Smooth muscle cell (in vitro differentiated cells): ENCODE results near the gene EEF2. TPM values are rescaled to one million over a fixed set of nuclear protein-coding genes. Genes with fewer than 3 reads are reported as not detected.

Experiments
- DNase-seq: peaks from one replicate; lab custom pipeline; 2025; ENCODE audit not compliant: unreplicated experiment; lab: John Stamatoyannopoulos, UW
- H2AFZ ChIP-seq: fragments of 200-600 bp; sonication (generic); 2 replicates; pipeline ENCODE4 v1.6.0; 2016; ENCODE audit warnings: antibody characterized with exemption, low read depth, mild to moderate bottlenecking
- H3F3A ChIP-seq: fragments of 200-600 bp; sonication (generic); 2 replicates; pipeline ENCODE4 v1.6.0; 2017; ENCODE audit warnings: antibody characterized with exemption, low read depth
- H3K27ac ChIP-seq: fragments of 200-600 bp; sonication (generic); 2 replicates; pipeline ENCODE4 v1.5.1; 2016; ENCODE audit warnings: low read depth, mild to moderate bottlenecking
- H3K27me3 ChIP-seq: fragments of 200-600 bp; sonication (generic); 2 replicates; pipeline ENCODE4 v1.6.1; 2016; ENCODE audit warnings: low read depth, mild to moderate bottlenecking
- H3K36me3 ChIP-seq: fragments of 200-600 bp; sonication (generic); 2 replicates; pipeline ENCODE4 v1.5.1; 2016; ENCODE audit warnings: low read depth
- H3K4me1 ChIP-seq: fragments of 200-600 bp; sonication (generic); 2 replicates; pipeline ENCODE4 v1.5.1; 2016; ENCODE audit warnings: low read depth
- H3K4me2 ChIP-seq: fragments of 200-600 bp; sonication (generic); 2 replicates; pipeline ENCODE4 v1.6.0; 2016; ENCODE audit warnings: mild to moderate bottlenecking
- H3K4me3 ChIP-seq: fragments of 200-600 bp; sonication (generic); 2 replicates; pipeline ENCODE4 v1.5.1; 2016; ENCODE audit warnings: mild to moderate bottlenecking
- H3K79me2 ChIP-seq: fragments of 200-600 bp; sonication (generic); 2 replicates; pipeline ENCODE4 v1.6.0; 2016; ENCODE audit warnings: low read depth, mild to moderate bottlenecking
- H3K9ac ChIP-seq: fragments of 200-600 bp; sonication (generic); 2 replicates; pipeline ENCODE4 v1.6.0; 2016; ENCODE audit warnings: low read depth
- H3K9me3 ChIP-seq: fragments of 200-600 bp; sonication (generic); replicated peaks from 2 replicates; pipeline ENCODE4 v1.5.1; 2016; ENCODE audit warnings: low read depth
- H4K20me1 ChIP-seq: fragments of 200-600 bp; sonication (generic); 2 replicates; pipeline ENCODE4 v1.6.0; 2016; ENCODE audit warnings: low read depth
- CTCF ChIP-seq: fragments of 200-600 bp; sonication (generic); IDR thresholded peaks from 2 replicates; pipeline ENCODE4 v1.5.1; 2017; ENCODE audit warnings: borderline replicate concordance, mild to moderate bottlenecking, antibody characterized with exemption; ENCODE audit not compliant: insufficient read depth, poor library complexity, severe bottlenecking
- WGBS: methylation state at CpG from one replicate; pipeline ENCODE4 v1.1.7; 2016; ENCODE audit warnings: low lambda C conversion rate; 5-methylcytosine and 5-hydroxymethylcytosine counted together
- polyA plus RNA-seq: library from polyadenylated mRNA; unstranded; fragments of >200 nt; fragmentation: Nextera tagmentation; extraction: Ambion mirVana; gene quantifications from 2 replicates; pipeline ENCODE4 v1.2.1, GENCODE V29; 2016
- total RNA-seq: library from RNA; depleted of rRNA; stranded (reverse); fragments of >200 nt; gene quantifications from 2 replicates; pipeline ENCODE4 v1.2.3, GENCODE V29; 2014

The EEF2 gene
- total and polyA plus RNA-seq, 2 experiments from 2014 or later = 365 to 903 TPM

DNA sequence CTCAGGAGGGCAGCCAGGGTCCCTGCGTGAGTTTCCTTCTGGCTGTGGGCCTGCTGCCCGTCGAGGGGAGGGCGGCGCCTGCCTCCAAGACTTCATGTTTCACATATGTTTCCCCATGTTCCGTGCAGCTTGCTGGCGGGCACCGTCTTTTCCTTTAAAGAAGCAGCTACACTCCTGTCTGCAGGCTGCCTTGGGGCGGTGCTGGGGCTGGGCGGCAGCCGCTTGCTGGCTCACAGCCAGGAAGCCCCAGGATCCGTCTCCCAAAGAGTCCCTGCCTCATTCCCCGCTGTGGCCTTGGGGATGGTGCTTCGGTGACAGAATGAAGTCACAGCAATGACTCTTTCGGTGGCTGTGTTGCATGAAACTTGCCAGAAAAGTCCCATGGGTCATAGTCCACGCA lies 47.2 kb upstream of the EEF2 start:
- Histone ChIP-seq H3K9me3 (no peaks in the 10 kb centered on the region), H3F3A (no peaks in the 10 kb centered on the region), H3K4me3 (no peak overlapping the region), H3K4me1 (no peaks in the 10 kb centered on the region), H3K27ac (no peak overlapping the region), H4K20me1 (peaks cover 7% of the 10 kb centered on the region), H2AFZ (no peak overlapping the region), H3K27me3 (no peaks in the 10 kb centered on the region), H3K4me2 (no peak overlapping the region), H3K9ac (no peak overlapping the region), H3K79me2 (no peaks in the 10 kb centered on the region), H3K36me3 (no peaks in the 10 kb centered on the region)
- TF ChIP-seq CTCF = no peak
- DNase-seq = no peak
- WGBS = 98% methylated on average over 16 of the region's 16 CpGs

GRCh38 chr19:4031420-4031819 lies 46.2 kb upstream of the EEF2 start:
- no peaks in the 10 kb centered on the region for H3K36me3 ChIP-seq
- no peak overlapping the region for H3K4me2 ChIP-seq
- no peak overlapping the region for H2AFZ ChIP-seq
- peaks cover 8% of the 10 kb centered on the region for H4K20me1 ChIP-seq
- H3K9me3 ChIP-seq = no peaks in the 10 kb centered on the region
- H3K4me3 ChIP-seq = no peak overlapping the region
- H3K79me2 ChIP-seq = no peaks in the 10 kb centered on the region
- no peak for TF ChIP-seq CTCF
- no peak overlapping the region for H3K9ac ChIP-seq
- H3K27me3 ChIP-seq = no peaks in the 10 kb centered on the region
- DNase-seq = no peak
- WGBS = over 99% methylated on average over 7 of the region's 11 CpGs
- no peaks in the 10 kb centered on the region for H3F3A ChIP-seq
- H3K4me1 ChIP-seq = no peaks in the 10 kb centered on the region
- no peak overlapping the region for H3K27ac ChIP-seq

DNA sequence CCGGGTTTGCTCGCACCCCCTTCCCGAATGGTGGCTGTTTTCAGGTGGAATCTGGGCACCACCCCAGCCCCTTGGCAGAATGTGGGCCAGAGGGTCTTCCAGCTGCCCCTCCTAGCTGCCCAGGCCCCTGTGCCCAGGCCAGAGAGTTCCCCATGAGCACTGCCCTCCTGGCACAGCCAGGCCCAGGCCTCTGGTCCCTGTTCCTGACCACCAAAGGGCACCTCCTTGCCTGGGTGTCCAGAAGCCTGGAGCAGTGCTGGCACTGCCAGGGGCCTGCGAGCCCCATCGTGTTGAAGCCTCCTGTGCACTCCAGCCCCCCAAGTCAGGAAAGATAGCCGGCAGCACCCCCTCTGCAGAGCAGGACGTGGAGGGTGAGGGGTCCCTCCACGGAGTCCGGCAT lies 45.7 kb upstream of the EEF2 start:
- Histone ChIP-seq H3K27me3 (no peaks in the 10 kb centered on the region), H3K4me3 (no peak overlapping the region), H3K4me2 (no peak overlapping the region), H3K27ac (no peak overlapping the region), H3K4me1 (no peaks in the 10 kb centered on the region), H3K9me3 (no peaks in the 10 kb centered on the region), H3K79me2 (no peaks in the 10 kb centered on the region), H3K36me3 (no peaks in the 10 kb centered on the region), H3F3A (no peaks in the 10 kb centered on the region), H4K20me1 (peaks cover 8% of the 10 kb centered on the region), H3K9ac (no peak overlapping the region), H2AFZ (no peak overlapping the region)
- 83% methylated on average over 9 of the region's 9 CpGs for WGBS
- TF ChIP-seq CTCF = no peak
- no peak for DNase-seq

- no peak overlapping the region for H3K4me3 ChIP-seq
- H4K20me1 ChIP-seq = peaks cover 8% of the 10 kb centered on the region
- WGBS = 95% methylated on average over 6 of the region's 6 CpGs
- H3K36me3 ChIP-seq = no peaks in the 10 kb centered on the region
- H3K9ac ChIP-seq = no peak overlapping the region
- no peaks in the 10 kb centered on the region for H3K79me2 ChIP-seq
- no peaks in the 10 kb centered on the region for H3K4me1 ChIP-seq
- TF ChIP-seq CTCF = no peak
- no peak overlapping the region for H3K4me2 ChIP-seq
- H3K27me3 ChIP-seq = no peaks in the 10 kb centered on the region
- H3K9me3 ChIP-seq = no peaks in the 10 kb centered on the region
- H3K27ac ChIP-seq = no peak overlapping the region
- no peak for DNase-seq
- H2AFZ ChIP-seq = no peak overlapping the region
- no peaks in the 10 kb centered on the region for H3F3A ChIP-seq
Measured at GRCh38 chr19:4030552-4030951, 45.3 kb upstream of the EEF2 start.
